TTC549 (cell line): ENCODE data around the gene UTP11.
"Not testable (repeated sequence)": the region's sequence is repeated elsewhere in the genome, so short reads cannot be mapped to it uniquely, and the experiment has no call there.

Source experiments
- FAIRE-seq: peaks from 2 replicates; lab custom pipeline; 2012; peaks lifted over from hg19 to GRCh38; lab: Jason Lieb, UNC

Gene UTP11, protein sequence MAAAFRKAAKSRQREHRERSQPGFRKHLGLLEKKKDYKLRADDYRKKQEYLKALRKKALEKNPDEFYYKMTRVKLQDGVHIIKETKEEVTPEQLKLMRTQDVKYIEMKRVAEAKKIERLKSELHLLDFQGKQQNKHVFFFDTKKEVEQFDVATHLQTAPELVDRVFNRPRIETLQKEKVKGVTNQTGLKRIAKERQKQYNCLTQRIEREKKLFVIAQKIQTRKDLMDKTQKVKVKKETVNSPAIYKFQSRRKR

DNA sequence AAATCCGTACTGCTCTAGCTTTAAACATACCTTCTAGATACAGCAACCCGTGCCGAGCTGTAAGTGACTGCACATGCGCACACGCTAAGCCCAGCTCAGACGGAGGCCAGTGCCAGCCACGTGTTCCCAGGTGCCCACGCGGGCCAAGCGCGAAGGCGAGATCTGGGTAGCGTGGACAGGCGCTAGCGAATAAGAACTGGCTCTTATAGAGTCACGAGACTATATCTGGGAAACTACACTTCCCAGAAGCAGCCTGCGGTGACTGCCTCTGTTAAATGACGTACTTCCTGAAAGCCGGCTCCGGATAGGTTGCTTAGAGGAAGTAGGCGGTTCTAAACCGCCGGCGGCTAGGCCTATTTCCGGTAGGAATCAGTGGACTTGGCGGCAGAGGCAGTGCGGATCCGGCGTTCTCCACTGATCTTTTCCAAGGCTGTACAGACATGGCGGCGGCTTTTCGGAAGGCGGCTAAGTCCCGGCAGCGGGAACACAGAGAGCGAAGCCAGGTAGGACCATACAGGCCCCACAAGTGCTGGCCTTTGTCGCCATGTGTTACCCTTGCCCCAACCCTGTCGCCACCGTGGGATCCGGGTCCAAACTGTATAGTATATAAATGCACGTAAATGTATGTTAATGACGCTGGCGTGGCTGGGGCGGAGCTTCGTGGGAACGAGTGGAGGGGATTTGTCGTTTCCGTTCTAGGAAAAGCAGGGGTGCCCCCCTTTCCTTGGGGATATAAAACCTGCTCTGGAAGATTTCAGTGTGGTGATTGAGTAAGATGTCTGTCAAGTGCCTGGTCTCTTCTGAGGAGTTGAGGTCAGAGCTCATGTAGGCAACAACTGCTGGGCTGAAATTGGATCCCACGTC is at the start of gene UTP11:
UTP11 (plus strand) TSS at position 372 of the 864 bp plus-strand sequence; CDS start at position 441, 69 bp downstream.
- peak; percentile 96 for FAIRE-seq

DNA sequence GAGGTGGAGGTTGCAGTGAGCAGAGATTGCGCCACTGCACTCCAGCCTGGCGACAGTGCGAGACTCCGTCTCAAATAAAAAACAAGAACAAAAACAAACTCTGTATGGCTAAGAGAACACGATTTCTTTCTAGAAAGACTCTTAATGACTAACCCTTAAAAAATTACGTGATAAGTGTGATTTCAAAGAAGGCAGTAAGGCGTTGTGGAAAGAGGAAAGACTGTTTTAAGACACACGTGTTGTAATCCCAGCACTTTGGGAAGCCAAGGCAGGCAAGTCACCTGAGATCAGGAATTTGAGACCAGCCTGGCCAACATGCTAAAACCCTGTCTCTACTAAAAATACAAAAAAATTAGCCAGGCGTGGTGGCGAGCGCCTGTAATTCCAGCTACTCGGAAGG is 48.4 kb upstream of the UTP11 start:
- not testable (repeated sequence) for FAIRE-seq

DNA sequence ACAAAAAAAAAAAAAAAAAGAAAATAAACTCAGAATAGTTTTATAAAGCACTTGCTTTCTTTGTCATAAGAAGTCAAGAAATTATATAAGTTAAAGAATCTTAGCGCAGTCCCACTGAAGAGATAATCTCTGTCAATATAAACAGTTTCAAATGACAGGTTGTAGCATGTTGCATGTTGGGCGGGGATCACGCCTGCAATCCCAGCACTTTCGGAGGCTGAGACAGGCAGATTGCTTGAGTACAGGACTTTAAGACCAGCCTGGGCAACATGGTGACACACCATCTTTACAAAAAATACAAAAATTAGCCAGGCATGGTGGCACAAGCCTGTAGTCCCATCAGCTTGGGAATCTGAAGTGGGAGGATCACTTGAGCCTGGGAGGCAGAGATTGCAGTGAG is 47.2 kb upstream of the UTP11 start:
- no peak for FAIRE-seq

DNA sequence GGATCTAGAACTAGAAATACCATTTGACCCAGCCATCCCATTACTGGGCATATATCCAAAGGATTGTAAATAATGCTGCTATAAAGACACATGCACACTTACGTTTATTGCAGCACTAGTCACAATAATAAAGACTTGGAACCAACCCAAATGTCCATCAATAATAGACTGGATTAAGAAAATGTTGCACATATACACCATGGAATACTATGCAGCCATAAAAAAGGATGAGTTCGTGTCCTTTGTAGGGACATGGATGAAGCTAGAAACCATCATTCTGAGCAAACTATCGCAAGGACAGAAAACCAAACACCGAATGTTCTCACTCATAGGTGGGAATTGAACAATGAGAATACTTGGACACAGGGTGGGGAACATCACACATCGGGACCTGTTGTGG is 38.9 kb upstream of the UTP11 start:
- FAIRE-seq, result not testable (repeated sequence)

DNA sequence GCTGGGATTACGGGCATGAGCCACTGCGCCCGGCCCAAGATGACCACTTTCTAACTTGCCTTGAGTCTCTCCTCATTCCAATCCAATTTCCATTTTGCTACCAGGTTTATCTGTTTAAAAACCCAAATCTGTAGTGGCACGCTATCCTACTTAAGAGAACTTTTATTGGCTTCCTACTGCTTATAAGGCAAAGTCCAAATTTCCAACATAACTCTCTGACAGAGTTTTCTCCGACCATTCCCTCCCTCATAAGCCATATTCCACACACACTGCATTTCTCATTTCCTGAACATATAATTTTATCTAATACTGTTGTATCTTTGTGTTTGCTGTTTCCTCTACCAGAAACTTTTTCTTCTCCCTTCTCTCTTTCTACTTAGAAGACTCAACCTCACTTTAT is 38.0 kb upstream of the UTP11 start:
- FAIRE-seq, result no peak

DNA sequence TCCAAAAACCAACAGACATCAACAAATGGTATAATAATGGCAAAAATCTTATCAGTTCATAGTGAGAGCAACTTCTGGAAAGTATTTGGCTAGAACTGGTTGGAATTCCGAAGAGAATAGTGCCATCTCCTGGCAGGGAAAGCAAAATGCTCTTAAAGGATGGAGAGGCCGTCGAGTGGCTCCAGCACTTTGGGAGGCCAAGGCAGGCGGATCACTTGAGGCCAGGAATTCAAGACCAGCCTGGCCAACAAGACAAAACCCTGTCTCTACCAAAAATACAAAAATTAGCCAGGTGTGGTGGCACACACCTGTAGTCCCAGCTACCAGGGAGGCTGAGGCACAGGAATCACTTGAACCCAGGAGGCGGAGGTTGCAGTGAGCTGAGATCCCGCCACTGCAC is 37.5 kb upstream of the UTP11 start:
- peak; percentile 11 for FAIRE-seq

DNA sequence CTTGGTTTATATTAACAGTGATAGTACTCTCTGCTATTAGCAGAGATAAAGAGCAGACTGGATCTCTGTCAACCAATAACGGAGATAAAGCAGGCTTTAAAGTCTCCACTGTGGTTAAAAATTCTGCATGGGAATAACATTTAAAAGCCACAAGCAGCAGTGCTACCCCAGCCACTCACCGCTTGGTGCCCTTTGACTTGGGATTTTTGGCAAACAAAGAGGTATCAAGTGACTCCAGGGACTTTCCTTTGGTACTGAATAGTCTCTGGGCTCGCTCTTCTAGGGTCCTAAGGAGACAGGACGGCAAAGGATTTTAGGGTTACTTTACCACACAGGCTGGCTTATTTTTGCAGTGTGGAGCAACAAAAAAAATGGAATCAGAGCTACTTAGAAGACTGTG is 34.0 kb upstream of the UTP11 start:
- no peak for FAIRE-seq

DNA sequence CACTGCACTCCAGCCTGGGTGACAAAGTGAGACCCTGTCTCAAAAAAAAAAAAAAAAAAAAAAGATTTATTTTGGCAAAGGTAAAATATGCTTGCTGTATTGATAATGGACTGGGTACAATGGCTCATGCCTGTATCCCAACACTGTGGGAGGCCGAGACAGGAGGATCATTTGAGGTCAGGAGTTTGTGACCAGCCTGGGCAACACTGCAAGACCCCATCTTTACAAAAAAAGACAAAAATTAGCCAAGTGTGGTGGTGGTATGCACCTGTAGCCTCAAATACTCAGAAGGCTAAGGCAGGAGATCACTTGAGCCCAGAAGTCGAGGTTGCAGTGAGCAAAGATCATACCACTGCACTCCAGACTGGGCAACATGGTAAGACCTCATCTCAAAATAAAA is 29.0 kb upstream of the UTP11 start:
- no peak for FAIRE-seq

DNA sequence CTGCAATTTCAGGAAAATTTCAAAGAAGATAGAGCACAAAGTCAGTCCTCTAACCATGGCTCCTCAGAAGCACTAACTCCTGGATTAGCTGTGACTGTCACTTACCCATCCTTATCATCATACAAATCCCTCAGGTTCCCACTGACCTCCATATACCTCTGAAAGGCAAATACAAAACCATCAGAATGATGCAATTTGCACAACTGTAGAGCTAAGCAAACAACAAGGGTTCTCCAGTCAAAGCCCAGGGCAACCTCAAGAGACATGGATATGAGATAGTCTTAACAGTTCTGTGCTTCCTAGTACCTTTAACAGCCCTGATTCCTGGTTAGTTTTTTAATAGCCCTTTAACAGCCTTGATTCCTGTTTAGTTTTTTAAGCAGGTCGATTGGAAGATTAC is 24.9 kb upstream of the UTP11 start:
- FAIRE-seq, result no peak

DNA sequence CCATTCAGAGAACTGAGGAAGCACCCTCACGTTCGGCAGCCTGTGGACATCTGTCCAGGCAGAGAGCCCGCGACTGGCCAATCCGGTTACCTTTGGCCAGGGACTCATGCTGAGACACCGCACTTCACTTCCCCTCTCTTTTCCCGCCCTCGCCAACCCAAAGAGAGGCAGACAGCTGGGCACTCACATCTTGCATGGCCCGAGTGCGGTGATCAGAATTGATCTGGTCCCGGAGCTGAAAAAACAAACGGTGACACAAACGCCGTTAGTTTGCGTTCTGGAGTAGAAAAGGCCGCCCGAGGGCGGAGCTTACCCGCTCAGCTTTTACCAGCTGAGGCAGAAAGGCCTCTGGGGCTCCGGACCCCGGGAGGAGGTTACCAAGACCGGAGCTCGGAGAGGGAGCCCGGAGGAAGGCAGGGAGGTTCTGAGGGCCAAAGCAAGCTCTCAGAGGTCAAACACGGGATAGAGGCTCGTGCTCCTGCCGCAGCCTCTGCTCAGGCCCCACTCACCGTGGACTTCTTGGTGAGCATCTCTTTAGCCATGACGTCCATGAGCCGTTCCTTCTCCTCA is 23.1 kb upstream of the UTP11 start:
- FAIRE-seq, result no peak

DNA sequence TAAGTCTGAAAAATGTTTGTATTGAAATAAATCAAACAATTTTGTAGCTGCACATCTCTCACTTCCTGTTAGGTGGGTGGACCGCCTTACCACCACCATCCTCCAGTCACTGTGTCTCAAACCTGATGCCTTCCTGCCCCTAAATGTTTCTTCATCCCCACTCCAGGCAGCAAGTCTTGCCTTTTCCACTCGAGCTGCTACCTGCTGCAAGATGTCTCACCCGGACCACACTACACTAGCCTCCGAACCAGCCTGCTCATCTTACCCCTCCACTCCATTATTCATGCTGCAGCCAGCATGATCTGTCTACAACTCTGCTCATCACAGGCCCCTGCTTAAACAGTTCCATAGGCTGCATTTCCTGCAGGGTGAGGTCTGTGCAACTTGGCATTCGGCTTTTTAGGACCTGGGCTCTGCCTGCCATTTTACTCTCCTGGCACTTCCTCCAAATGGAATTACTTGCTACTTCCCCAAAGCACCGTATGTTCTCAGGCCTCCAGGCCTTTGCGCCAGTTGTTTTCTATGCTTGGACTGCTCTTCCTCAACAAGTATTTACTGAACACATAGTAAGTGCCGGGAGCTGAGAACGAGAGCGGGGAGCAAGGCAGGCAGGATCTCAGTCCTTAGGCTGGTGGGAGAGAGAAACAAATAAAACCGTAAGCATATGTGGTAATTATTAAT is 17.5 kb upstream of the UTP11 start:
- no peak for FAIRE-seq

DNA sequence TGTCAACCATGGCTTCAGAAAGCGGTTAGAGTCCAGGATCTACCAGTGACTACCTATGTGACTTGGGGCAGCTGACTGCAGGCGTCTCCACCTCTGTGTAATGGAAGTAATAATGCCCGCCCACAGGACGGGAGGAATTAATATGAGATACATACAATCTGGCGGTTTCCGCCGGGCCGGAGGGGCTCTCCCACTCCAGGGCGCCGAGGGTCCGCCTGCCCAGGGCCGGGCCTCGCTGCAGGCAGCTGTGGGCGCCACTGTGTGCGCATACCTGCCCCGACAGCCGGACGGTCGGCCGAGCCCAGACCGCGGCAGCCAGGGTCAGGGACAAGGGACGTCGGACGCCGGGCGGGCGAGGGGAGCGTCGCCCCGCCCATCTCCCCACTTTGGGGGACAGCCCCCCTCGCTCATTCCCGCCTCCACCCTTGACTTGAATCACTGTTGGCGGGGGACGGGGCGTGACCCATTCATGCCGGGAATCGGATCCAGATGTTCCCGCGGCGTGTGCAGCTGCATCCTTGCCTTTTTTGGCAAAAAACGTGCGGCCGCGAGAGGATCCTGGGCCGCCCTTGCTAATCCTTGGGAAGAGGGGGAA is 16.7 kb upstream of the UTP11 start:
- no peak for FAIRE-seq

DNA sequence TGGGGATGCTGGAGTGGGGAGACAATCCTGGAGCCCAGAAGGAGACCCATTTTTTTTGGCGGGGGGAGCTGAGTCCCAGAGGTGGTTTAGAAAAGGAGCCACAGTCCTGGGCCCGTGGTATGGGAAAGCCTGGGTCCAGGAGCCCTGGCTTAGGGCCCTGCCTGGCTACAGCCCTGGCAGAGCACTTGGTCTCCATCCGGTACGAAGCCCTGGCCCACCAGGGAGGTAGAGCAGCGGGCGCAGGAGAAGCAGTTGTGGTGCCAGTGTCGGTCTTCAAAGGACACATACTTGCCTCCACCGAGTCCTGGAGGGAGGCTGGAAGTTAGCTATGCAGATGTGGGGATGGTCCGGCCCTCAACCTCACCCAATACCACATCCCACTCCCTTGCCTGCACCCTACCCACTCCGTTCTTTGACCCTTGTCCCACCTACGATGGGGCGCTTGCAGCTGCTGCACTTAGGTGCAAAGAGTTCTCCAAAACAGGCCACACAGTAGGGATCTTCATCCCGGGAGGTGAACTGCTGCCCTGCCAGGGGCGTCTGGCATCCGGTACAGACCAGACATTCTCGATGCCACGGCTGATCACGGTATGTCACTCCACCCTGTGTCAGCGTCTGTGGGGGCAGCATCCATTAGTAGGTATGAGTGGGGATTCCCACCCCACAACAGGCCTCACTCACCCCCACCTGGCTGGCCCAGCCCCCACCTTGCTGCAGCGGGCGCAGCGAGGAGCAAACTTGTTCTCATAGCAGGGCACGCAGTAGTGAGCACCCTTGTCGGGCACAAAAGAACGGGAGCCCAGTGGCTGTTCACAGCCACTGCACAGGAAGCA is 15.1 kb upstream of the UTP11 start:
- no peak for FAIRE-seq

DNA sequence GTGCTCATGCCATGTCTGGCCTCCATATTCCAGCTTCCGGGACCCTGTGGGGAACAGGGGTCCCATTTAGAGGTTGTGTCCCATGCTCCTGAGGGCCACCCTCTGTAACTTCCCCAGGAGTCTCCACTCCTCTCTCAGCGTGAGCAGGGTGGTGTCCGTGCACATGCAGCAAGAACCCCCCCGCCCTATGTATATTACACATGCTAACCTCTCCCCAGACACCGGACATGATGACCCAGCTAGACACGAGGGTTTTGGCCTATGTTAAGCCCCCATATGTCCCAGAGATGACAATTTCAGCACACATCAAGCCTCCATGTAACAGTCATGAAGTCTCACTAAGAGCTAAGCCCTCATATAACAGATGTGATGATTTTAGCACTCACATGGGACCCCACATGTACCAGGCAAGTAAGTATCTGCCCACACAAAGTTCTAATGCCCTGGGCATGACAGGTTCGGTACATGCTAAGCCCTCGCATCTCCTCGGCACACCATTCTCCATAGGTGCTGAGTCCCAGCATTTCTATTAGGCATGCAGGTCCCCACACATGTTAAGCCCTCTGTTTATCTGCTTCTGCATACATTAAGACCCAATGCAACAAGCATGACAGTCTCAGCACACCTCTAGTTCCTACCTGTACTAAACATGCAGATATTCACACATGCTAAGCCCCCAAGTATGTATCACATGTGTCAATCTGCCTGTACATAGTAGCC is 14.3 kb upstream of the UTP11 start:
- FAIRE-seq, result no peak

DNA sequence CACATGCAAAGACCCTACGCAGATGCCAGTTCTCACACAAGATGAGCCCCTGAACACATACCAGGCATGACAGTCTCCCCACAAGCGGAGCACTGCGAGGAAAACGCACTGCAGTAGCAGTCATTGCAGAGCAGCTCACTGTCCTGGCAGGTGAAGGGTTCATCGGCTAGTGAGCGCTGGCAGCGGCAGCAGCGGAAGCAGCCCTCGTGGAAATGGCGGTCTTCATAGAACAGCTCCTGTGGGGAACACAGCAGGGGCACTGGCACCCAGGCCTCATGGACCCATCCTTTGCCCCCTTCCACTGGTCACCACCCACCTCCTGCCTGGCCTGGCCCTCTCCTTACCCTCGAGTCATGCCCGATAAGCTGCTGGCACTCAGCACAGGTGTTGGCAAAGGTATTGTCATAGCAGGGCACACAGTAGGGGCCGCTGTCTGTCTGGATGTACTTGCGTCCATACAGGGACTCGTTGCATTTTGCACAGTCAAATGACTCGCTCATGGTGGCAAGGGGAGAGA is 13.6 kb upstream of the UTP11 start:
- no peak for FAIRE-seq

DNA sequence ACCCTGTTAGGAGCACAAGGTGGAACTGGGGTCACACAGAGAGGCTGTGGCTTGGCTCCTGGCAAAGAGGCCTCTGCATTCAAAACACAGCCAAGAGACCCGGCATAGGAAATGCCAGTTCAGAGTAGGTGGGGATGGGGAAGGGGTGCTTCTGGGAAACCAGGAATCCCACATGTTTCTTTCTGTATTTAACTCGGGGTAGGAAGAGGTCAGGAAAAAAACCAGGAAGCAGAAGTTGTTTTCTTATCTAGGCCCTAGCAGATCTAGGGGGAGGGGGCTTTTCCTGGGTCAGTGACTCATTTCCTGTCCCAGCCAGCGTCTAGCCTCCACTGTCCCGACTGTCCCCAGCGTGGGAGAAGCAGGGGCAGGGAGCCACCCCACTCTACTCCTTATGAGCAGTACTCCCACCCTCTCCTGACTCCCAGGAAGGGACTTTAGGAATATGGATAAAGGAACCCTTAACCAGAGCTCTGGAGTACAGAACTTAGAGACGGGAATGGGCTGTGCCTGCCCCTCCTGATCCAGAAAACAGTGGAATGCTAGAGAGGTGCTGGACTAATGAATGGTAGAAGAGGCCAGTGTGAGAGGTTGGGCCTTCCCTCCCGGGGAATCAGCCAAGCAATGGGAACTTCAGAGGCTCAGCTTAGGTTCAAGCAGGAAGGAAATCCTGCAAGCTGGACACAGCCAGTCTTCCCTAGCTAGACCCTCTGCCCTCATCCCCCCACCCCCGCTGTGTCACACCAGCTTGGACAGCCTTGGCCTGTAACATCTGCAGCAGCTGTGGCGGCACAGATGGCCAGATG is 12.9 kb upstream of the UTP11 start:
- no peak for FAIRE-seq

DNA sequence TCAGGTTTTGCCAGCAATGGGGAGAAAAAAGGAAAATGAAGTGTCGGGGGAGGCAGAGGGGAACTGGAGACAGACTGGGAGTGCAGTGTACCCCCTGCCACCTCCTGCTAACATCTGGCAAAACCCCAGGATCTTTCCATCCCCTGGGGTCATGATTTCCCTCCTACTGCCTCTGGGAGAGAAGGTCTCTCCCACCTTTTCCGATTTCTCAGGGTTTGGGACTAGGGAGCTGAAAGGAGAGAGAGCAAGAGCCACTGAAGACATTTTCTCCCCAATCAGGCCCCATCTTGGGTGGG is 12.4 kb upstream of the UTP11 start:
- FAIRE-seq, result no peak

DNA sequence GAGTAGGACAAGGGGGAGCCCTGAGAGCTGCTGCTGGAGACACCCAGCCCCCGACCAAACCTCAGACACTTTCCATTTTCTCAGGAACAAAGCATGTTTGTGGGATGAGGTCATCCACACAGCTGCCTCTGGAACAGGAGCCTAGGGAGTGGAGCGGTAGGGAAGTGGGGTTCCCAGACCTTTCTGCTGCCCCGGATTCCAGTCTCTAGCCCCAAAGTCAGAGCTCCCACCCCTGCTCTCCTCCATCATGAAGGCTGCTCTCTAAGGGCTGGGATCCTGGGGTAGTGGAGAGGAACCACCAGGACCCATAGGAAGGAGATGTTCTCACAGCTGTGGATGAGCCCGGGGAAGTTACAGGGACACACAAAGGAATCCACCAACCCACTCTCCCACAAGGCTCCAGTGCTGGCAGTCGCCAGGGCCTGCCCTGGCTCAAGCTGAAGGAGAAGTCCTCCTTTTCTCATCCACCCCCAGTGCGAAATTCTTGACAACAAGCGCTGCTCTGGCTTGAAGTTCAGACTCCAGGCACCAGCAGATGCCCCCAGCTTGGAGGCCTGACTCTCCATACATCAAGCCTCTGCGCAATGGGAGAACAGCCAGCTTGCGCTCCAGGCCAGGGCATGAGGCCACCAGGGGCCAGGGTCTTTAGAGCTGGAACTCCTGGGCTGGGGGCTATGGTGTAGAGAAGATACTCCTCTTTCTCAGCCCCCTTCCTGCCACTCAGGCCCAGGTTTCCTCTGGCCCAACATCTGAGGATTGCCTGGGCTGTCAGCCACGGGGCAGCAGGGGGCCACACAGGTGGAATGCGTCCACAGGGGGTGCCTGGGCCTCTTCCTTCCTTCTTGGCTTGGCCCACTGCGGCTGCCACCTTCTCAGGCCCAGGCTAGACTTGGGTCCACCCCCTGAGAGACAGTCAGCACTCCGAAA is 11.7 kb upstream of the UTP11 start:
- no peak for FAIRE-seq
